KG1 (cell line): ENCODE measurements around the gene DYRK3.
"Not testable (repeated sequence)": the region's sequence is repeated elsewhere in the genome, so short reads cannot be mapped to it uniquely, and the experiment has no call there.

Experiments
- DNase-seq: peaks from one replicate; lab custom pipeline; 2025; lab: John Stamatoyannopoulos, UW

DYRK3 gene

GRCh38 chr1:206631085-206631509 is 4.2 kb upstream of the DYRK3 start:
- DNase-seq: peak; percentile 33

GRCh38 chr1:206633708-206634121 is 1.6 kb upstream of the DYRK3 start:
- no peak for DNase-seq

- peak; percentile 73 for DNase-seq
Observed at GRCh38 chr1:206634365-206635079, 814 bp upstream of the DYRK3 start.

- DNase-seq: peak; percentile 14
Observed at GRCh38 chr1:206635978-206636345, 626 bp downstream of the DYRK3 start.

GRCh38 chr1:206636671-206637070 is 1.3 kb downstream of the DYRK3 start:
- DNase-seq: no peak

GRCh38 chr1:206637605-206638004 is 2.3 kb downstream of the DYRK3 start:
- peak; percentile 24 for DNase-seq

- not testable (repeated sequence) for DNase-seq
Observed at GRCh38 chr1:206642074-206642473, 6.7 kb downstream of the DYRK3 start.

GRCh38 chr1:206643118-206643698 is 7.9 kb downstream of the DYRK3 start:
- no peak for DNase-seq

GRCh38 chr1:206646504-206646903 is 11.2 kb downstream of the DYRK3 start:
- DNase-seq: no peak

- no peak for DNase-seq
Observed at GRCh38 chr1:206647224-206647623, 11.9 kb downstream of the DYRK3 start.

- DNase-seq: no peak
Observed at GRCh38 chr1:206649261-206649921, 14.1 kb downstream of the DYRK3 start.

- no peak for DNase-seq
Observed at GRCh38 chr1:206651014-206651413, 15.7 kb downstream of the DYRK3 start.

GRCh38 chr1:206651958-206652890 is 16.9 kb downstream of the DYRK3 start:
- no peak for DNase-seq

- DNase-seq: no peak
Observed at GRCh38 chr1:206653715-206654459, 18.6 kb downstream of the DYRK3 start.

GRCh38 chr1:206654828-206655227 is 19.5 kb downstream of the DYRK3 start:
- no peak for DNase-seq

- DNase-seq: no peak
Observed at GRCh38 chr1:206655471-206655882, 20.1 kb downstream of the DYRK3 start.

GRCh38 chr1:206656936-206657335 is 21.6 kb downstream of the DYRK3 start:
- DNase-seq: no peak

GRCh38 chr1:206657751-206658150 is 22.4 kb downstream of the DYRK3 start:
- no peak for DNase-seq

- DNase-seq: no peak
Observed at GRCh38 chr1:206658264-206658980, 23.1 kb downstream of the DYRK3 start.

- no peak for DNase-seq
Observed at GRCh38 chr1:206658981-206659273, 23.6 kb downstream of the DYRK3 start.

GRCh38 chr1:206660136-206660535 is 24.8 kb downstream of the DYRK3 start:
- DNase-seq: no peak
